ENCODE measurements around the gene LCE1F.

LCE1F gene

GRCh38 chr1:152777510-152778137 is 2.7 kb downstream of the LCE1F start:
- no peak for DNase-seq

GRCh38 chr1:152783095-152783494 is 8.2 kb downstream of the LCE1F start:
- no peak for DNase-seq

GRCh38 chr1:152786077-152786476 is 11.1 kb downstream of the LCE1F start, which contains the start of gene LCE1E:
TSS of gene LCE1E (plus strand) at chr1:152786257. CDS start at chr1:152787300, 1,043 bp downstream.
- DNase-seq, result no peak

GRCh38 chr1:152795686-152796085 is 20.7 kb downstream of the LCE1F start:
- no peak for DNase-seq

- no peak for DNase-seq
These were observed 21.5 kb downstream of the LCE1F start, which contains the start of gene LCE1D for GRCh38 chr1:152796421-152796820. TSS of gene LCE1D (plus strand) at chr1:152796721. CDS start at chr1:152797795, 1,074 bp downstream.

GRCh38 chr1:152801333-152801732 is 26.4 kb downstream of the LCE1F start:
- no peak for DNase-seq

GRCh38 chr1:152806576-152806975 is 31.6 kb downstream of the LCE1F start, which contains the start of gene LCE1C:
TSS of gene LCE1C (minus strand) at chr1:152806651. CDS start at chr1:152805478, 1,173 bp downstream.
- DNase-seq, result no peak

GRCh38 chr1:152811050-152811449 is 36.1 kb downstream of the LCE1F start:
- DNase-seq, result no peak

GRCh38 chr1:152811671-152812070 is 36.7 kb downstream of the LCE1F start, which contains the start of gene LCE1B:
TSS of gene LCE1B (plus strand) at chr1:152811971. CDS start at chr1:152812447, 476 bp downstream.
- no peak for DNase-seq

- no peak for DNase-seq
These were observed 42.4 kb downstream of the LCE1F start for GRCh38 chr1:152817309-152817708.

GRCh38 chr1:152823294-152823693 is 48.4 kb downstream of the LCE1F start:
- DNase-seq, result no peak

GRCh38 chr1:152824964-152825363 is 50.0 kb downstream of the LCE1F start:
- no peak for DNase-seq

All from activated CD8-positive, alpha-beta memory T cell treated with anti-CD3 and anti-CD28 coated beads for 24 hours (primary cell).